GM21360 (cell line): ENCODE results near the gene PTEN.
"Not testable (repeated sequence)": the region's sequence is repeated elsewhere in the genome, so short reads cannot be mapped to it uniquely, and the experiment has no call there.

ENCODE experiments used
- ATAC-seq: cut with Tn5 transposase; IDR thresholded peaks from one replicate; pipeline ENCODE4 v1.9.1; 2021; ENCODE audit warnings: mild to moderate bottlenecking, moderate library complexity; ENCODE audit not compliant: unreplicated experiment

Gene PTEN

GRCh38 chr10:87868277-87868676 is 4.9 kb downstream of the PTEN start:
- no peak for ATAC-seq

- ATAC-seq = not testable (repeated sequence)
Observed at GRCh38 chr10:87869139-87869538, 5.7 kb downstream of the PTEN start.

DNA sequence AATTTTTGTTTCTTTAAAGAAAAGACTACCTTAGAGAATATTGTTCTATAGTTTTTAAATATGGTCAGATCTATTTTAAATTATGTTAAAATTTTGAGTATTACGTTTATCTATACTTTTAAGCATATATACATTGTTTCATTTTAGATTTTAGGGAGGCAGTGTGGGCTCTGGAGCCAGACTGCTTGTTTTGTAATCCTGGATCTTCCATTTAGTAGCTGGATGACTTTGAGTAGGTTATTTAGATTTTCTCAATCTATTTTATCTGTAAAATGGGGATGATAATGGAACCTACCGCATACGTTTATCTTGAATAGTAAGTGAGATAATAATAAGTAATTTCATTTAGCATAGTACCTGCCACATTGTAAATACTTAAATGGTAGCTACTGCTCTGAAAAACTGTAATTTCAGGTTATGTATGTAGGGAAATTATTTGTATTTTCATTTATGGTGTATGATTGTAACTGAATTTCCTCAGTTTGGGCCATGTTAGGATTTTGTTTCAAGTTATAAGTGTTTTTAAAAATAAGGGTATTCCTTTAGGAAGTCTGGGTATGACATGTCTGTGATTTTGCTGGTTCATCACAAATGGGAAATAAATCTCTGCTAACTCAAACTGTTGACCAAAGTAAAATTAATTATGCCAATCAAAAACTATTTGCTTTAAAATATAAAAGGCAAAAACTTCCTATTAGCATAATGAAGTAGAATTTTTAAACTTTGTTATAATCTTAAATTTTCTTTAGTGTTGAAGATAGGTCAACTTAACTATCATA is 6.5 kb downstream of the PTEN start:
- ATAC-seq = no peak

GRCh38 chr10:87872828-87873227 is 9.4 kb downstream of the PTEN start:
- ATAC-seq = no peak

- no peak for ATAC-seq
Observed at GRCh38 chr10:87873656-87874055, 10.2 kb downstream of the PTEN start.

GRCh38 chr10:87875929-87876571 is 12.6 kb downstream of the PTEN start:
- ATAC-seq = no peak

DNA sequence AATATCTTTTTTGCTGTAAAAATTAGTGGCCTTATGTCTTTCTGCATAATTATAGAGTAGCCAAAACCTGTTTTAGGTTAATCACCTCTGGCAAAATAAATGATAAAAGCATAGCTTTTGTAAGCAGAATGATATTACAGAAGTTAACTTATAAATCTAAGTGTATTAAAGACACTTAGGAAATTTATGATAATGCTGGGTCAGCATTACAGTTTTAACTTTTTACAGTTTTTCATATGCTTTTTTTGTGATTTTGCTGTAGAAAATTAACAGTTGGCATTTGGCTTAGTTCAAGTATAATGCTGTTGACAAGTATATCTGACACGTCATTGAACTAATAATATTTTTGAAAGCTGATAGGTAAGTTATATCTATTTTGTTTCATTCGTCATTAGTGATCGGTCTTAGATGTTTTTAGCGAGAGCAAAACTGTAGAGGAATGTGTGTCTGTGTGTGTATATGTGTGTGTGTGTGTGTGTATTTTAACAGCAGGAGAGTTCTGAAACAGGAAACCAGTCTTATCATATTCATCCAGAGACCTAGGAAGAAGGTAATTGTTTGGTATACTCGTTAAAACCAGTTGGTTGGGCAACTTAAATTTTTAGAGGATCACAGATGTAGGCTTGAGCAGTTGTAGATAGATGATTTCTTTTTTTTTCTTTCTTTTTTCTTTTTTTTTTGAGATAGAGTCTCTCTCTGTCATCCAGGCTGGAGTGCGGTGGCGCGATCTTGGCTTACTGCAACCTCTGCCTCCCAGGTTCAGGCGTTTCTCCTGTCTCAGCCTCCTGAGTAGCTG is 15.4 kb downstream of the PTEN start:
- no peak for ATAC-seq

DNA sequence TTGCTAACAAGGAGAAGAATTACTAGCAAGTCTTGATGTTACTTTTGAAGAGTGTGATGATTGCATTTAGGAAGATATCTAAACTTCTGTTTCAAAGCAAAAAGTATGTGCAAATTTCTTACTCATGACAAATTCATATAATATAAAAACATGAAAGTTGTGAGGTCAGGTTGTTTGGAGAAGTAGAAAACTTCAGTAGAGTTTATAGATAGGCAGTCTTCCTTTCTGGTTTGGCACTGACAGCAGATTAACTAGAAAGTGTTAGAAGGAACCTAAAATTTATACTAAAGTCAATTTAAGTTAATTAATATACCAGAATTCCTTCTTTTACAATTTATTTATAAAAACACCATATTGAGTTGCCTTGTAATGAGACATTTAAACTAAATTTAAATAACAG is 16.9 kb downstream of the PTEN start:
- no peak for ATAC-seq

GRCh38 chr10:87881373-87882059 is 18.1 kb downstream of the PTEN start:
- ATAC-seq = not testable (repeated sequence)

DNA sequence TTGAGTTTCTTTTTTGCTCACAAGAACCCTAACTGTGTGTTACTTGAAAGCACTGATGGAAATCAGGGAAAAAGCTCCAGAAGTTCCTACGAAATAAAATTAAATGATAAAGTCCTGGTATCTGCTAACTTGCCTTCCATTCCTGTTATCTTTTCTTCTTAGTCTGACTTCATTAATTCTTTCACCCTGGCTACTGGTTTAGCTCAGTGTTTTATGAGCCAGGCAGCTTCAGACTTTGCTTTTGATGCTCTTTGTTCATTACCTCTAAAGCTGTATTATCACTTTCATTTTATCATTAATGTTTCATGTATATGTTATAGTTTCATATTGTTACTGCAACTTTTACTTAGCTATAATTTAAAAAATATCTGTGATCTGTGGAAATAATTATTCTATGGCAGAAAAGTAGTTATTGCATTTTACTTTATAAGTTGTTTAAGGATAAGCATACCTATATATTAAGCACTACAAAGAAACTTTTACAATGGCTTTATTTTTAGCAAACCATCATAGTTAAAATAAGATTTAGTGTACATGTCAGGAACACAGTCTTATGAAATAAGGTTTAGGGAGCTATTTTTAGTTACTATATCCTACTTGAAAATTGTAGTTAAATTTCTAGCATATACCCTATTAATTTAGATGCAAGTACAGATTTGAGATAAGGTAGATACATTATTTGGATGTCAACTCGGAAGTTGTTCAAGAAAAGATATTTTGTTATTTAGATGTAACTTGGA is 19.3 kb downstream of the PTEN start:
- ATAC-seq = no peak

DNA sequence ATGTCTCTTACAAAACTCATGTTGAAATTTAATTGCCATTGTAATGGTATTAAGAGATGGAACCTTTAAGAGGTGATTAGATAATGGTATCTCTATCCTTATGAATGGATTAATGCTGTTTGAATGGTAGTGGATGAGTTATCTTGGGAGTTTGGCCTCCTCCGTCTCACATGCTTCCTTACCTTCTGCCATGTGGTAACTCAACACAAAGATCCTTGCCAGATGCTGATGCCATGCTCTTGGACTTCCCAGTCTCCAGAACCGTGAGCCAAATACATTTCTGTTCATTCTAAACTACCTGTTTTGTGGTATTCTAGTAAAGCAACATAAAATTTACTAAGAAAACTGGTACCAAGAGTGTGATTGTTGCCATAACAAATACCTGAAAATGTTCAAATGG is 23.2 kb downstream of the PTEN start:
- no peak for ATAC-seq

GRCh38 chr10:87887146-87887545 is 23.7 kb downstream of the PTEN start:
- no peak for ATAC-seq

- no peak for ATAC-seq
Observed at GRCh38 chr10:87887548-87888289, 24.3 kb downstream of the PTEN start.

DNA sequence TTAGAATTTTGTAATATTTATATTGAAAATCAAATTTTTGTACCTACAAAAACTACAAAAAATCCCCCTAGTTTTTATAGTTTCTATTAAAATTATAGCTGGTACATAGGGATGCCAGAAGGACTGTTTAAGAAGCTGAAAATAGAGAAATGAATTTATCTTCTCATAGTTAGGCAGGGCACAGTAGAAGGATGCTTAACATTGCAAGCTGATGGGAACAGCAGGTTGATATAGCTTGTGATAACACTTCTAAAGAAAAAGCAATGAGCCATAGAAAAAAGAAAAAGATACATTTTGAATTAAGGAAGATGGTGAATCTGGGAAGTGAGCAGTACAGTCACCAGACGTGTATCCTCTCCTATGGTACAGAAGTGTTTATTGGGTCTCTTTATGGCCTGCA is 32.0 kb downstream of the PTEN start:
- no peak for ATAC-seq

- no peak for ATAC-seq
Observed at GRCh38 chr10:87896216-87896615, 32.8 kb downstream of the PTEN start.

DNA sequence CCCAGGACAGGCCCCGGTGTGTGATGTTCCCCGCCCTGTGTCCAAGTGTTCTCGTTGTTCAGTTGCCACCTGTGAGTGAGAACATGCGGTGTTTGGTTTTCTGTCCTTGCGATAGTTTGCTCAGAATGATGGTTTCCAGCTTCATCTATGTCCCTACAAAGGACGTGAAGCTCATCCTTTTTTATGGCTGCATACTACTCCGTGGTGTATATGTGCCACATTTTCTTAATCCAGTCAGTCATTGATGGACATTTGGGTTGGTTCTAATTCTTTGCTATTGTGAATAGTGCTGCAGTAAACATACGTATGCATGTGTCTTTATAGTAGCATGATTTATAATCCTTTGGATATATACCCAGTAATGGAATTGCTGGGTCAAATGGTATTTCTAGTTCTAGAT is 34.5 kb downstream of the PTEN start:
- ATAC-seq = not testable (repeated sequence)

DNA sequence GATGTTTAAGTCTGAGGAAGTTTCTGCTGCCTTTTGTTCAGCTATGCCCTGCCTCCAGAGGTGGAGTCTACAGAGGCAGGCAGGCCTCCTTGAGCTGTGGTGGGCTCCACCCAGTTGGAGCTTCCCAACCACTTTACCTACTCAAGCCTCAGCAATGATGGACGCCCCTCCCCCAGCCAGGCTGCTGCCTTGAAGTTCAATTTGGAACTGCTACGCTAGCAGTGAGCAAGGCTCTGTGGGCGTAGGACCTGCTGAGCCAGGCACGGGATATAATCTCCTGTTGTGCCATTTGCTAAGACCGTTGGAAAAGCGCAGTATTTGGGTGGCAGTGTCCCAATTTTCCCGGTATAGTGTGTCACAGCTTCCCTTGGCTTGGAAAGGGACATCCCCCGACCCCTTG is 40.0 kb downstream of the PTEN start:
- not testable (repeated sequence) for ATAC-seq

- ATAC-seq = no peak
Observed at GRCh38 chr10:87913156-87913921, 49.9 kb downstream of the PTEN start.

DNA sequence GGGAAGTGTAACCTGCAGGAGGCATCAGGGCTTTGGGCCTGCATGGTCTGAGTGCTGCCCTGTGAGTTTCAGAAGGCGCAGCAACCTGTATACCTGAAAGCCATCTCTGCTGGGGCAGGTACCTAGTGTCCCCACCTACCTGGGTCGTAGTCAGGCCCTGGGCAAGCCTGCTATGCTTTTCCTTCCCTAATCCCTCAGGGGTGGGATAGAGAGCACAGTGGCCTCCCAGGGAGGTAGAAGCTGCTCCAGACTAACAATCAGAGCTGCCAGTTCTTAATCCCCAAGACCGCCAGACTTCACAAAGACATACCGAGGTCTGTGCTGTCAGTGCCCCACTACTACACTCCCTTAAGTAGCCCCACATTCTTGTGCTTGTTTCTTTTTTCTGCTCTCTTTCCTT is 52.0 kb downstream of the PTEN start:
- no peak for ATAC-seq
